ENCODE measurements around the gene MMP24. TPM values are rescaled to one million over a fixed set of nuclear protein-coding genes. Genes with fewer than 3 reads are reported as not detected.
A peak's percentile ranks its signal among the peaks of the same experiment; 100 is the strongest.

MMP24 gene
- total RNA-seq, 4 donors from 2014 or later, result 0.21 to 0.78 (median 0.66) TPM; not detected in 1

- WGBS, 2 donors, result 84 to 85% methylated on average over 19 of the region's 19 CpGs
- Histone ChIP-seq H3K27me3 (no peaks in the 10 kb centered on the region), H3K4me3 (no peak overlapping the region), H3K27ac (no peak overlapping the region), H3K36me3 (peaks cover 0 to 81% (median 0%) of the 10 kb centered on the region in 3 donors), H3K4me1 (peaks cover 0 to 13% (median 0%) of the 10 kb centered on the region in 4 donors), H3K9me3 (no peaks in the 10 kb centered on the region)
- no peak for DNase-seq (ENCODE audit: low spot score in 2 of 2)
- TF ChIP-seq, protein P1, sequence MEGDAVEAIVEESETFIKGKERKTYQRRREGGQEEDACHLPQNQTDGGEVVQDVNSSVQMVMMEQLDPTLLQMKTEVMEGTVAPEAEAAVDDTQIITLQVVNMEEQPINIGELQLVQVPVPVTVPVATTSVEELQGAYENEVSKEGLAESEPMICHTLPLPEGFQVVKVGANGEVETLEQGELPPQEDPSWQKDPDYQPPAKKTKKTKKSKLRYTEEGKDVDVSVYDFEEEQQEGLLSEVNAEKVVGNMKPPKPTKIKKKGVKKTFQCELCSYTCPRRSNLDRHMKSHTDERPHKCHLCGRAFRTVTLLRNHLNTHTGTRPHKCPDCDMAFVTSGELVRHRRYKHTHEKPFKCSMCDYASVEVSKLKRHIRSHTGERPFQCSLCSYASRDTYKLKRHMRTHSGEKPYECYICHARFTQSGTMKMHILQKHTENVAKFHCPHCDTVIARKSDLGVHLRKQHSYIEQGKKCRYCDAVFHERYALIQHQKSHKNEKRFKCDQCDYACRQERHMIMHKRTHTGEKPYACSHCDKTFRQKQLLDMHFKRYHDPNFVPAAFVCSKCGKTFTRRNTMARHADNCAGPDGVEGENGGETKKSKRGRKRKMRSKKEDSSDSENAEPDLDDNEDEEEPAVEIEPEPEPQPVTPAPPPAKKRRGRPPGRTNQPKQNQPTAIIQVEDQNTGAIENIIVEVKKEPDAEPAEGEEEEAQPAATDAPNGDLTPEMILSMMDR (IDR thresholded peaks at IDR 0.05), result no peak
- TF ChIP-seq POLR2A (IDR thresholded peaks at IDR 0.05) (no peak), EP300 (IDR thresholded peaks at IDR 0.05) (no peak)
These were observed 43.8 kb downstream of the MMP24 start for GRCh38 chr20:35270021-35270902.

GRCh38 chr20:35271073-35271882 lies 44.8 kb downstream of the MMP24 start:
- DNase-seq (ENCODE audit: low spot score in 2 of 2), result no peak
- Histone ChIP-seq H3K36me3 (peaks cover 0 to 85% (median 0%) of the 10 kb centered on the region in 3 donors), H3K4me1 (peaks cover 0 to 20% (median under 1%) of the 10 kb centered on the region in 4 donors), H3K27me3 (no peaks in the 10 kb centered on the region), H3K4me3 (no peak overlapping the region), H3K27ac (no peak overlapping the region), H3K9me3 (no peaks in the 10 kb centered on the region)
- WGBS, 2 donors, result 86 to 90% methylated on average over 14 to 19 of the region's 20 CpGs
- TF ChIP-seq POLR2A (IDR thresholded peaks at IDR 0.05) (no peak), EP300 (IDR thresholded peaks at IDR 0.05) (no peak)
- TF ChIP-seq, protein P1 (IDR thresholded peaks at IDR 0.05), result no peak

DNA sequence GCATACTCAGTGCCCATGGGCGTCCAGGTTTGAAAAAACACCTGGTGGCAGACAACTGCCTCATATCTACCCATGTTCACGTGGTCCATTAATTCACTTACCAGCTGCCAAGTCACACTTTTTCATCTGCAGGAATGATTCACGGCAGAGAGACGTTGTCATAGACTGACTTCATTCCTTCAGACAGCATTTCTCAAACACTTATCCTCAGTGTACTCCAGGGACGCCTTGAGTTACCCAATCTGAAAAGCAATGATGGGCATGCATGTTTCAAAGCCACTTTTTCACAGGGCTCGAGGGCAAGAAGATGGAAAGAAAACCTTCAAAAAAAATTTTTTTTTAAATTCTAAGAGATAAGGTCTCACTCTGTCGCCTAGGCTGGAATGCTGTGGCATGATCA lies 45.4 kb downstream of the MMP24 start:
- 75 to 83% methylated on average over 7 of the region's 7 CpGs for WGBS, 2 donors
- no peak for DNase-seq (ENCODE audit: low spot score in 2 of 2)
- no peak overlapping the region for H3K4me3 ChIP-seq
- TF ChIP-seq EP300 (IDR thresholded peaks at IDR 0.05) (no peak), POLR2A (IDR thresholded peaks at IDR 0.05) (no peak)
- TF ChIP-seq, protein P1 (IDR thresholded peaks at IDR 0.05), result no peak
- H3K36me3 ChIP-seq, result peaks cover 0 to 79% (median 0%) of the 10 kb centered on the region in 3 donors
- H3K4me1 ChIP-seq, result peaks cover 0 to 26% (median 6%) of the 10 kb centered on the region in 4 donors
- H3K27me3 ChIP-seq, result no peaks in the 10 kb centered on the region
- H3K27ac ChIP-seq, result no peak overlapping the region
- no peaks in the 10 kb centered on the region for H3K9me3 ChIP-seq

GRCh38 chr20:35273449-35274171 lies 47.1 kb downstream of the MMP24 start:
- H3K9me3 ChIP-seq, result no peaks in the 10 kb centered on the region
- H3K27me3 ChIP-seq, result no peaks in the 10 kb centered on the region
- no peak for DNase-seq (ENCODE audit: low spot score in 2 of 2)
- TF ChIP-seq EP300 (IDR thresholded peaks at IDR 0.05), result no peak
- no peak for TF ChIP-seq POLR2A (IDR thresholded peaks at IDR 0.05)
- TF ChIP-seq, protein P1 (IDR thresholded peaks at IDR 0.05), result no peak
- peaks cover 0 to 63% (median 0%) of the 10 kb centered on the region in 3 donors for H3K36me3 ChIP-seq
- H3K27ac ChIP-seq, result peak overlapping the region in 1 of 4 donors; percentile 12
- H3K4me3 ChIP-seq, result no peak overlapping the region
- peaks cover 0 to 35% (median 8%) of the 10 kb centered on the region in 4 donors for H3K4me1 ChIP-seq
- WGBS, 2 donors, result 61 to 74% methylated on average over 6 to 13 of the region's 13 CpGs

Measured in tibial nerve (tissue), 4 donors.